Stimulated activated effector memory CD8-positive, alpha-beta T cell treated with anti-CD3 and anti-CD28 coated beads, Interleukin-12 subunit alpha, Interleukin-12 subunit beta, amount 100 ng/mL, for 72 hours (primary cell): ENCODE data around the gene CYP1B1.
"Not testable (repeated sequence)": the region's sequence is repeated elsewhere in the genome, so short reads cannot be mapped to it uniquely, and the experiment has no call there.

Source experiments
- ATAC-seq: fragments of 150-1000 bp; cut with Tn5 transposase; 2 replicates; pipeline ENCODE4 v1.10.0; 2021
- DNase-seq, 2 donors: peaks; one replicate each; pipeline ENCODE4 v3.0.0; 2021 to 2022; ENCODE audit warnings: low spot score in 2 of 2
- H3K27ac Mint-ChIP-seq: one replicate; pipeline ENCODE4 v1.8.0; 2022; ENCODE audit warnings: mild to moderate bottlenecking, mixed read lengths
- H3K36me3 Mint-ChIP-seq: one replicate; pipeline ENCODE4 v1.8.0; 2022; ENCODE audit warnings: mild to moderate bottlenecking, mixed read lengths
- H3K4me1 Mint-ChIP-seq: one replicate; pipeline ENCODE4 v1.8.0; 2022; ENCODE audit warnings: mixed read lengths
- H3K4me3 Mint-ChIP-seq: one replicate; pipeline ENCODE4 v1.8.0; 2022; ENCODE audit warnings: mild to moderate bottlenecking, mixed read lengths
- H3K9me3 Mint-ChIP-seq: one replicate; pipeline ENCODE4 v1.8.0; 2022; ENCODE audit warnings: mixed read lengths

CYP1B1 gene

GRCh38 chr2:38037757-38038621 lies 38.0 kb downstream of the CYP1B1 start:
- DNase-seq (peak in 1 of 2 donors; percentile 77), ATAC-seq (peak; percentile 94)
- peak overlapping the region; percentile 92 for H3K27ac Mint-ChIP-seq
- no peaks in the 10 kb centered on the region for H3K9me3 Mint-ChIP-seq
- H3K36me3 Mint-ChIP-seq = peaks cover 6% of the 10 kb centered on the region
- peak overlapping the region; percentile 82 for H3K4me3 Mint-ChIP-seq
- H3K4me1 Mint-ChIP-seq = peaks cover 25% of the 10 kb centered on the region

- H3K9me3 Mint-ChIP-seq = no peaks in the 10 kb centered on the region
- peak overlapping the region; percentile 82 for H3K4me3 Mint-ChIP-seq
- peaks cover 26% of the 10 kb centered on the region for H3K4me1 Mint-ChIP-seq
- DNase-seq = no peak
- peak overlapping the region; percentile 92 for H3K27ac Mint-ChIP-seq
- peaks cover 6% of the 10 kb centered on the region for H3K36me3 Mint-ChIP-seq
- ATAC-seq = peak; percentile 50
Measured at GRCh38 chr2:38037325-38037724, 38.6 kb downstream of the CYP1B1 start.

- no peak overlapping the region for H3K27ac Mint-ChIP-seq
- H3K36me3 Mint-ChIP-seq = peaks cover 6% of the 10 kb centered on the region
- DNase-seq (no peak), ATAC-seq (no peak)
- no peaks in the 10 kb centered on the region for H3K9me3 Mint-ChIP-seq
- H3K4me1 Mint-ChIP-seq = peaks cover 26% of the 10 kb centered on the region
- no peak overlapping the region for H3K4me3 Mint-ChIP-seq
Measured at GRCh38 chr2:38035968-38036367, 40.0 kb downstream of the CYP1B1 start.

GRCh38 chr2:38033646-38034045 lies 42.3 kb downstream of the CYP1B1 start:
- ATAC-seq (no peak), DNase-seq (no peak)
- Mint-ChIP-seq H3K27ac (no peak overlapping the region), H3K9me3 (no peaks in the 10 kb centered on the region), H3K4me3 (no peak overlapping the region), H3K4me1 (peaks cover 26% of the 10 kb centered on the region), H3K36me3 (peaks cover 6% of the 10 kb centered on the region)

GRCh38 chr2:38032946-38033345 lies 43.0 kb downstream of the CYP1B1 start:
- Mint-ChIP-seq H3K27ac (no peak overlapping the region), H3K4me3 (no peak overlapping the region), H3K36me3 (peaks cover 3% of the 10 kb centered on the region), H3K4me1 (peaks cover 20% of the 10 kb centered on the region), H3K9me3 (no peaks in the 10 kb centered on the region)
- no peak for ATAC-seq
- DNase-seq = no peak

GRCh38 chr2:38030635-38031355 lies 45.2 kb downstream of the CYP1B1 start:
- Mint-ChIP-seq H3K27ac (no peak overlapping the region), H3K4me1 (peaks cover 5% of the 10 kb centered on the region), H3K36me3 (no peaks in the 10 kb centered on the region), H3K4me3 (no peak overlapping the region), H3K9me3 (no peaks in the 10 kb centered on the region)
- DNase-seq (no peak), ATAC-seq (no peak)

- Mint-ChIP-seq H3K9me3 (no peaks in the 10 kb centered on the region), H3K4me3 (no peak overlapping the region), H3K27ac (no peak overlapping the region), H3K36me3 (no peaks in the 10 kb centered on the region), H3K4me1 (peaks cover 5% of the 10 kb centered on the region)
- no peak for DNase-seq
- no peak for ATAC-seq
Measured at GRCh38 chr2:38029512-38029911, 46.4 kb downstream of the CYP1B1 start.

- H3K4me3 Mint-ChIP-seq = no peak overlapping the region
Measured at GRCh38 chr2:38028829-38029228, 47.1 kb downstream of the CYP1B1 start.

GRCh38 chr2:38026846-38027245 lies 49.1 kb downstream of the CYP1B1 start:
- Mint-ChIP-seq H3K27ac (no peak overlapping the region), H3K36me3 (no peaks in the 10 kb centered on the region), H3K9me3 (no peaks in the 10 kb centered on the region), H3K4me1 (no peaks in the 10 kb centered on the region), H3K4me3 (no peak overlapping the region)
- ATAC-seq (no peak), DNase-seq (no peak)

More at GRCh38 chr2:38028829-38029228, 47.1 kb downstream of the CYP1B1 start:
- ATAC-seq (no peak), DNase-seq (no peak)
- H3K4me1 Mint-ChIP-seq = peaks cover 5% of the 10 kb centered on the region
- no peak overlapping the region for H3K27ac Mint-ChIP-seq
- no peaks in the 10 kb centered on the region for H3K36me3 Mint-ChIP-seq
- no peaks in the 10 kb centered on the region for H3K9me3 Mint-ChIP-seq

GRCh38 chr2:38021589-38021988 lies 54.4 kb downstream of the CYP1B1 start:
- DNase-seq = no peak
- Mint-ChIP-seq H3K9me3 (no peaks in the 10 kb centered on the region), H3K36me3 (no peaks in the 10 kb centered on the region), H3K4me1 (no peaks in the 10 kb centered on the region), H3K27ac (no peak overlapping the region), H3K4me3 (no peak overlapping the region)
- ATAC-seq = no peak

GRCh38 chr2:38020359-38021069 lies 55.4 kb downstream of the CYP1B1 start:
- ATAC-seq, DNase-seq, H3K9me3 Mint-ChIP-seq, H3K4me1 Mint-ChIP-seq, H3K27ac Mint-ChIP-seq, H3K4me3 Mint-ChIP-seq, H3K36me3 Mint-ChIP-seq: not testable (repeated sequence)

- no peak for ATAC-seq
- Mint-ChIP-seq H3K9me3 (no peaks in the 10 kb centered on the region), H3K36me3 (no peaks in the 10 kb centered on the region), H3K4me1 (no peaks in the 10 kb centered on the region), H3K4me3 (no peak overlapping the region), H3K27ac (no peak overlapping the region)
- DNase-seq = no peak
Measured at GRCh38 chr2:38017836-38018235, 58.1 kb downstream of the CYP1B1 start.
